GM19455 (cell line): ENCODE measurements around the gene PIF1.
"Not testable (repeated sequence)": the region's sequence is repeated elsewhere in the genome, so short reads cannot be mapped to it uniquely, and the experiment has no call there.

ENCODE experiments used
- ATAC-seq: cut with Tn5 transposase; IDR thresholded peaks from one replicate; pipeline ENCODE4 v1.9.1; 2021; ENCODE audit not compliant: unreplicated experiment

The PIF1 gene

DNA sequence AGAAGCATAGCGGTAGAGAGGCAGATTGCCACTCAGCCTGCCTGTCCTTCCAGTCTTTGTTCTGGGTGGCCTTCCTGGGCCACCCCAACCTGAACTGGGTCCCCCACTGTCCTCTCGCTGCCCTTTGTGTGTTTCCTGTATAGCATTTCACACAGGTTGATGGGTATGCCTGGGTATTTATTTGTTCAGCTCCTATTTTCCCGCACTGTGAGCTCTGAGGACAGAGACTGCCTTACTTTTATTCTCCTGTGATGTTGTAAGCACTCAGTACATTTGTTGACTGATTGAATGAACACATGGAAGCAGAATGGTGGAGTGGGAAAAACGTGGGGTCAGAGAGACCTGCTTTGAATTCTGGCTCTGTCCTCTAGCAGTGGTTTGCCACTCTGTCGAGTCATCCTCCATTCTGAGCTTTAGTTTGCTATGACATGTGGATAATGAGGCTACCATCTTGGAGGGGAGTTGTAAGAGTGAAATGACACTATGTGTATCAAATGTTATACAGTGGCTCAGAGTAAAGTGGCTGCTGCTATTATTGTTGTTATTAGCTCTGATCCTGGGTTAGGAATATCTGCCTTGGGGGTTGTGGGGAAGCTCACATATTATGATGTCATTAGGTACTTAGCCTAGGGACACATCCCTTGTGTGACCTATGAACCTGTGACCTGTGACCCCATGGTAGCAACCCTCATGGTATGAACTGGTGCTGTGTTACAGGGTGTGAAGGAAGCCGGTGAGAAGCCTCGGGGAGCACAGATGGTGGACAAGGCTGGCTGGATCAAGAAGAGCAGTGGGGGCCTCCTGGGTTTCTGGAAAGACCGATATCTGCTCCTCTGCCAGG lies 22.6 kb upstream of the PIF1 start:
- no peak for ATAC-seq

DNA sequence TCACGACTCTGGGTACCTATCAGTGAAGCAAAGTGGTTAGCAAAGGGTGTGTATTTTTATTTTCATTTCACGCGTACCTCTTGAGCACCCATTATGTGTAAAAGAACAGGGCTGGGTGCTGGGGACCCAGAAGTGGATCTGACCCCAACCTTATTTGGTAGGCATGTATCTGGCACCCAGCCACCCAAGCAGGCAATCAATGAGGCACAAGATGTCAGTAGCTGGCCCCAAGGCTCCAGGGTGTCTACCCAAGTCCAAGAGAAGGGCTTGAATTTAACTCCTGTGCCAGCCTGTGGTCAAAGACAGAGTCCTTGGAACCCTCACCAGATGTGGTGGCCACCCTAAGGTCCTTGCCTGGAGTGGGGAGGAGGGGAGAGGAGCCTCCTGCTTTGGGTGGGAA lies 22.0 kb upstream of the PIF1 start:
- ATAC-seq: no peak

GRCh38 chr15:64847016-64847415 lies 21.6 kb upstream of the PIF1 start:
- ATAC-seq: no peak

DNA sequence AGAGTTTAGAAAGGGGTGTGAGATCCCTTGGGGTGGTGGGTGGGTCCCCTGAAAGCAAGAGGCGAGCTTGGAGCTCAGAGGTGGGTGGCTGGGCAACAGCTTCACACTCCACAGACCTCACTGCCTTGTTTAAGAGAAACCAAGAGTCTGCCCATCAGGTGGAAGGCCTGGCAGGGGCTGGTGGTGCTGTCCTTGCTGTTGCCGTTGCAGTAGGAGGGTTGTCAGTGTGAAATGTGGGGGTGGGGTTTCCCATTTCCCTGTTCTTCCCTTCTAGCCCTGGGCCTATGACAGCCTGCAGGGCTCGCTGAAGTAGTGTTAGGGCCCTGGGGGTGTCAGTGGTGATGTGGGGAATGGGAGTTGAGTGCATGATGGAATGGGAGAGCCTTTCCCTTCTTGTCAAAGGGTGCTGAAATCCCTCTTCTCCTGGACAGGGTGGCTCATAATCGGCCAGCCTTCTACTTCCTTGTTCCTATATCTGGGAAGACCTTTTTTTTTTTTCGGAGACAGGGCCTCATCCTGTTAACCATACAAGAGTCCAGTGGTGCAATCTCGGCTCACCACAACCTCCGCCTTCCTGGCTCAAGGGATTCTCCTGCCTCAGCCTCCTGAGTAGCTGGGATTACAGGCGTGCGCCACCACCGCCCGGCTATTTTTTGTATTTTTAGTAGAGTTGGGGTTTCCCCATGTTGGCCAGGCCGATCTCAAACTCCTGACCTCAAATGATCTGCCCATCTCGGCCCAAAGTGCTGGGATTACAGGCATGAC lies 20.6 kb upstream of the PIF1 start:
- no peak for ATAC-seq

DNA sequence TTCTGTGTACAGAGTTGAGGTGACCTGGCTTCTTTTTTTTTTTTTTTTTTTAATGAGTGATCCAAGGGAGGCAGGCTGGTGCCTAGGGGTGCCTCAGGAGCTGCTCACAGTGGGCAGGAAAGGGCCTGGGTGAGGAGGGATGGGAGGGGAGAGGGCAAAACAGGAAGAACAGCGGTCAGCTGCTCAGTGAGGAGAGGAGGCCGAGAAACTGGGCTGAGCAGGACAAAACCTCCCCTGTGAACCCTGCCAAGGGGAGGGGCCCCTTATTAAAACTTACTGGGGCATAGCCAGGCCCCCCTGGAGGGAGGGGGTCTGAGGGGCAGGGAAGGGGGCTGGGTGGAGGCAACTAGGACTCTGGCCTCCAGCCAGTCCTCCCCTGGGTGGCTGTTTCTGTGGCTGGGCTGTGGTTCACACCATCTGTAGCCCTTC lies 19.8 kb upstream of the PIF1 start:
- no peak for ATAC-seq

DNA sequence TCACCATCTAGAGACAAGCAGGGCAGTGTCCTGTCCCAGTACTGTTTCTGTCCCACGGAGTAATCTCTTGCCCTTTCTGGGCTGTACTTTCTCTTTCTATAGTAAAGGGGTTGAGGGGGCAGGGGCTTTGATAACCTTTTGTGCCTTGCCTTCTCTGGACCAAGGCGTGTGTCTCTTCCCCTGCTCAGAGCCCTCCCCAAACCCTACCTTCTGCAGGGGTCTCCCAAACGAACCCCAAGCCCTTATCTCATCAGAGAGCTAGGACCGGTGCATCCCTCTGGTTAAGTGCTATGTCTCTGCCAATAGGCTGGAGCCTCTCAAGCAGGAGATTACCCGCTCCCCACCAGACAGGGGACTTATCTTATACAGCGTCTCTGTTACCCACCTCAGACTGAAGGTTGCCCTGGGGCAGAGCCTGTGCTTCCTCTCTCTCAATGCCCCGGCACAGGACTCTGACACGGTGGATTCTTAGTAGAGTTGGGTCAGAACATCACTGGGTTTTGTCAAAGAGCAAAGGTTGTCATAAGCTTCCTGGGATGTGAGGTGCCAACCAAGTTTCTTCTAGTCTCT lies 19.2 kb upstream of the PIF1 start:
- ATAC-seq: no peak

- no peak for ATAC-seq
Measured at GRCh38 chr15:64843991-64844390, 18.5 kb upstream of the PIF1 start.

DNA sequence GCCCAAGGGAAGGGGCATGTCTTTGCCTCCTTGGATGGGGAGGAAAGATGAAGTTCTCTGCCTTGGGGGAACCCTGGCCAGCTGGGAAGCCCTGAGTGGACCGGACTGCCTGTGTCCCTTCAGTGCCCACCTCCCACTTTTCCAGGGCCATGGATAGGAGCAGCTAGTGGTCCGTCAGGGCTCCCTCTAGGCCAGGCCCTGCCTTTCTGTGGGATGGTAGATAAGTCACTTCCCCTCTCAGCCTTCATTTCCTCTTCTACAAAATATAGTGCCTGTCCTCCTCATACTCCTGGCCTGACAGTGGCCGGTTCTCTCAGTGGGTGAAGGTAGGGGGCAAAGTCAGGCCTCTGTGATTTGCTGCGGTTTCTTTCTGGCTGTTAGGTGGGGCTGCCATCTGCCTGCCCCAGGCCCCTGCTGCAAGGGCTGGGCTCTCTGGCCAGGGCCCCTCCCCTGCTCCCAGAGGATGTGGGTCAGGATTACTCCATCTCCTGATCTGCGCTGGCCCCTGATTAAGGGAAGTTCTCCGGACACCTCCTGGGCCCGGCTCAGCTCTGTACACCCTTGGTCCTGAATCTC lies 17.6 kb upstream of the PIF1 start:
- ATAC-seq: no peak

DNA sequence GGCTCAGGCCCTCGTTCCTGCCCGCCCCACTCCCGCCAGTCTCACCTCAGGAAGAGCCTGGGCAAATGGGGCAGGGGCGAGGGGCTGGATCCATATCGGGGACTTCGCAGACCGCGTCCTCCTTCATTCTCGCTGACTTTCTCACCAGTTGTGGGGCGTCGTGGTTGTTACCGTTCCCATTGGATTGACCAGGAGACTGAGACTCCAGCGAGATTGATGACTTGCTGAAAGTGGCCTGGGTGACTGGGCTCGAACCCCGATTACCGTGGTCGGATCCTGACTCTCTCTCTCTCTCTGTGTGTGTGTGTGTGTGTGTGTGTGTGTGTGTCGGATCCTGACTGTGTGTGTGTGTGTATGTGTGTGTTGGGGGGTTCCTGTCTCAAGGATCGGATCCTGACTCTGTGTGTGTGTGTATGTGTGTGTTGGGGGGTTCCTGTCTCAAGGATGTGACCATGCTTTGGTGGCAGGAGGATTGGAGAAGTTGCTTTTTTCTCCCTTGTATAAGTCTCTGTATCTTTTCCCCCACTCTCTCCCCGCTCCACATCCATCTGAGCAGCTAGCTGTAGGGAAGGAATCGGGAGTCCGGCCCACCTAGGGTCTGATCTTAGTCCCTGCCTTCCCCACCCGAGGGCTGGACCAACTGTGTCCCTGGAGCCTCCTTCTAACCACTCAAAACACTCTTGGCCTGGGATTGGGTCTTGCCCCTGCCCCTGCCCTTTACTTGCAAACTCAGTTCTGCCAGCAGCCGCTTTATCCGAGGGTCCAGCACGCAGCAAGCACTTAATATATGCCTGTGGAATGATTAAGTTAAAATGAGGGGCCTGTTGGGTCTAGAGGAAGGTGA lies 16.9 kb upstream of the PIF1 start:
- no peak for ATAC-seq

DNA sequence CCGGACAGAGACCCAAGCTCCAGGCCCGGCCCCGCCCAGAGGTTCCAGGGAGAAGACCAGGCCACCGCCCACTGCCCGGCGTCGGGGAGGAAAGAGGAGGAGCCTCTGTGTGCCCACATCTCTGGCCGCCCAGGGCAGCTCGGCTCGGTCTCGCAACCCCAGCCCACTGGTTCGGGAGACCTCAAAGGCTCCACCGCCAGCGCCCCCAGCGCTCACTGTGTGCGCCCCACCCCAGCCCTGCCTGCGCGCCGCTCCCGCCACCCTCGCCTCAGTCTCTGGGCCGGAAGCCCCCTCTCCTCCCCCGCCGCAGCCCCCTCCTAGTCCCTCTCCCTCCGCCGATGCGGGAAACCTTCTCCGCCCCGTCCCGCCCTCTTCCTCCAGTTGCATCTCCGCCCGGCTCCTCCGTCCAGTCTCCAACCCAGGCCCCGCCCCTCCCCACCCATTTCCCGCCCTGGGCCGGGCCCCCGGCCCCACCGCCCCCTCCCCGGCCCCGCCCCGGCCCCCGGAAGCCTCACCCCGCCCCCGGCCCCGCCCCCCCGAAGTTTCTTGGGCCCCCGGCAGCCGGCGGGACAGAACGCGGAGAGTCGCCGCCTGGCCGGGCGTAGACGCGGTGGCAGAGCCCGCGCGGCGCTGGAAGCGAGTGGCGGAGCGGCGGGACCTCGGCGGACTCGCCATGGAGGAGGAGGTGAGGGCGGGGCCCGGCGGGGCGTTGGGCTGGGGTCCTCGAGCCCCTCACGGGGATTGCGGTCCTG lies 16.1 kb upstream of the PIF1 start, which contains the start of gene PLEKHO2:
Gene PLEKHO2 (plus strand): TSS at position 572 of the 752 bp plus-strand sequence. CDS start 102 bp downstream, at position 674.
- peak; percentile 66 for ATAC-seq

DNA sequence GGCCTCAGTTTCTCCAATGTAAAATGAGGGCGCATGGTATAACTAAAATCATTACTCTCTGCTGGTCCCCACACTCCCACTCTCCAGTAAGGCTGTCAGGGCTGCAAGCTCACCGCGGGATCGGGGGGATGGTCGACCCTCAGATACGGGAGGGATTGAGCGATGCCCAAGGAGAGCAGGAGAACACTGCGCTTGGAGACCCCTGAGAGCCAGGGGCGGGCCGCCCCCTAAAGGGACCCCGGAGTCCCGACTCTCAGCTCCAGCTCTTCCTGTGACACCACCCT lies 15.6 kb upstream of the PIF1 start:
- no peak for ATAC-seq

GRCh38 chr15:64837502-64837901 lies 12.1 kb upstream of the PIF1 start:
- no peak for ATAC-seq

DNA sequence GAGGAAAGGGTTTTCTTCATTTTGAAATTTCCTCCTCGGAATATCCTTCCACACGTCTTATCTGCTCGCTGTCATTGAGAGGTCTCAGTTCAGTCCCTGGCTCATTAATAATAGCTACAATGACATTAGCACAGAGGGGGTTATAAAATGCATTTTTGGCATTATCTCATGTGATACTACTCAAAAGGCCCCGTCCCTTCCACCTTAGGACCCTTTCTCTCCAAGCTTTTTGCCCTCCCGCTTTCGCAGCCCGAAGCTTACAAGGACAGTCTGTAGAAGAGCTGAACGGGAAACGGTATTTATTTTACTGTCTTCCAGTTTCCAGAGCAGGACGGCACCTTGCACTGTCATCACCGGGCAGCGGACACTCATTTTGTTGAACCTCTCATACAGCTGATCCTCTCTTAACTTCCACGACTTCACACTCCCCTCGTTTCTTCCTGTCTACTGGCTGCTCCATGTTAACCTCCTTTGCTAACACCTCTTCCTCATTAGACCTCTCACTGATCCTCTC lies 10.6 kb upstream of the PIF1 start:
- no peak for ATAC-seq

GRCh38 chr15:64833690-64834089 lies 8.2 kb upstream of the PIF1 start:
- no peak for ATAC-seq

- no peak for ATAC-seq
Measured at GRCh38 chr15:64828985-64829384, 3.5 kb upstream of the PIF1 start.

DNA sequence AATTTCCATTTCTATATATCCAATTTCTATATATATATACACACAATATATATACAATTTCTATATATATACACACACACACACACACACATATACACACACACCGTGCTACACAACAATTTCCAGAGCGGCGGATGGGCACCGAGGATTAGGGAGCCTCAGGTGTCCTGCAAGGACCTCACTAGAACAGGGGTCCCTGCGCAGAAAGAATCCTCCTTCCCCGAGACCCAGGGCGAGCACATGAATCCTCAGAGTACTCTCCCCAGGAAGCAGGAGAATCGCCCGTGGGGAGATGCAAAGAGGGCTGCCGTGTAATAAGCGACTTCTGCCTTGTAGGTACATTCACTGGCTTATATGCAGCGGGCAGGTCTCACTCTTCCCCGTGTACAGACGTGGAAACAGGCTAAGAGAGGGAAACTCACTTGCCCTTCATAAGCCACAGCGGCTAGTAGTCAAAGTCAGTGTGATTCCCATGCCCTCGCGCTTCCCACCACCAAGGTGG lies 467 bp downstream of the PIF1 start:
- peak; percentile 1 for ATAC-seq

DNA sequence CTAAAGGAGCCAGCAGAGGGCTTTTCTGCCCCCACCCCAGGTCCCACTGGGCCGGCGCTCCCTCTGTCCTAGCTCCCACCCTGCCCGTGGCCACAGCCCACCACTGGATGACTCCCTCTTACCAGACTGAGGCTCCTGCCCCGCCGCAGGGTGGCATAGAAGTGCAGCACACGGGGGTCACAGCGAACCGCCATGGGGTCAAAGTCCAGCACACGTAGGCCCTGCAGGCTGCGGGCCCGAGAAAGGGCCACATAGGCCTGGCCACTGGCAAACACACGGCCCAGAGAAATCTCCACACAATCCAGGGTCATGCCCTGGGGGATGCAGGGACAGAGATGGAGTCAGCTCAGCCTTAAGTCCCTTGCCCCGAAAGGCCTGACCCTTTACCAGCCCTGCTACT lies 9.0 kb downstream of the PIF1 start:
- ATAC-seq: no peak

GRCh38 chr15:64814965-64815364 lies 10.5 kb downstream of the PIF1 start:
- not testable (repeated sequence) for ATAC-seq

- not testable (repeated sequence) for ATAC-seq
Measured at GRCh38 chr15:64814283-64814682, 11.2 kb downstream of the PIF1 start.

- ATAC-seq: no peak
Measured at GRCh38 chr15:64813075-64813474, 12.4 kb downstream of the PIF1 start.
